DMS 273 treated with DMSO at 0.1 percent for 48 hours (cell line): ENCODE measurements around the gene TBC1D28.
"Not testable (repeated sequence)": the region's sequence is repeated elsewhere in the genome, so short reads cannot be mapped to it uniquely, and the experiment has no call there.

ENCODE experiments used
- DNase-seq: peaks from one replicate; lab custom pipeline; 2025; lab: John Stamatoyannopoulos, UW

The TBC1D28 gene

GRCh38 chr17:18613016-18613415 lies 31.2 kb downstream of the TBC1D28 start:
- DNase-seq: not testable (repeated sequence)

- not testable (repeated sequence) for DNase-seq
These were observed 51.1 kb downstream of the TBC1D28 start for GRCh38 chr17:18593138-18593537.
